Stimulated activated effector memory CD8-positive, alpha-beta T cell treated with anti-CD3 and anti-CD28 coated beads, Interleukin-12 subunit alpha, Interleukin-12 subunit beta, amount 100 ng/mL, for 72 hours (primary cell): ENCODE measurements around the gene TMEM239.

Experiments used
- ATAC-seq: fragments of 150-1000 bp; cut with Tn5 transposase; 2 replicates; pipeline ENCODE4 v1.10.0; 2021
- DNase-seq, 2 donors: peaks; one replicate each; pipeline ENCODE4 v3.0.0; 2021 to 2022; ENCODE audit warnings: low spot score in 2 of 2
- H3K27ac Mint-ChIP-seq: one replicate; pipeline ENCODE4 v1.8.0; 2022; ENCODE audit warnings: mild to moderate bottlenecking, mixed read lengths
- H3K36me3 Mint-ChIP-seq: one replicate; pipeline ENCODE4 v1.8.0; 2022; ENCODE audit warnings: mild to moderate bottlenecking, mixed read lengths
- H3K4me1 Mint-ChIP-seq: one replicate; pipeline ENCODE4 v1.8.0; 2022; ENCODE audit warnings: mixed read lengths
- H3K4me3 Mint-ChIP-seq: one replicate; pipeline ENCODE4 v1.8.0; 2022; ENCODE audit warnings: mild to moderate bottlenecking, mixed read lengths
- H3K9me3 Mint-ChIP-seq: one replicate; pipeline ENCODE4 v1.8.0; 2022; ENCODE audit warnings: mixed read lengths

TMEM239 gene

DNA sequence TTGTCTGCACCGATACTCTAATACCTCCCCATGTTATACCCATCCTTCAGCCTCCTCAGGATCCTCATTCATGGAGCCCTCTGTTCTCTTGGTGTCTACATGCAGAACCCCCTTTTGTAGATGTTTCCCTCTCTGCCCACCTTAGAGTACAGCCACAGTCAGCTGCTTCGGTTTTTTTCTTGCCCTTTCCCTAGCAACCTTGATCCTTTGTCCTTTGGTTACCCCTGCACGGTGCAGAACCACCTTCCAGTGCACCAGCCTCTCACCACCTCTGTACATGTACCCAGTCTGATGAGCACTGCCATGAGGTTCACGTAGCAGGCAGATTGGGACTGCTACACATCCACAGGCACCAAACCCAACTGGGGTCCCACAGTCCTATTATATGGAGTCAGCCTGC, 31.6 kb downstream of the TMEM239 start:
- Mint-ChIP-seq H3K9me3 (no peaks in the 10 kb centered on the region), H3K4me1 (peaks cover 34% of the 10 kb centered on the region), H3K27ac (peak overlapping the region; percentile 67), H3K4me3 (no peak overlapping the region), H3K36me3 (peaks cover 5% of the 10 kb centered on the region)
- ATAC-seq (no peak), DNase-seq (no peak)

- peak; percentile 57 for ATAC-seq
Observed at GRCh38 chr20:2849529-2849928, 33.4 kb downstream of the TMEM239 start.

DNA sequence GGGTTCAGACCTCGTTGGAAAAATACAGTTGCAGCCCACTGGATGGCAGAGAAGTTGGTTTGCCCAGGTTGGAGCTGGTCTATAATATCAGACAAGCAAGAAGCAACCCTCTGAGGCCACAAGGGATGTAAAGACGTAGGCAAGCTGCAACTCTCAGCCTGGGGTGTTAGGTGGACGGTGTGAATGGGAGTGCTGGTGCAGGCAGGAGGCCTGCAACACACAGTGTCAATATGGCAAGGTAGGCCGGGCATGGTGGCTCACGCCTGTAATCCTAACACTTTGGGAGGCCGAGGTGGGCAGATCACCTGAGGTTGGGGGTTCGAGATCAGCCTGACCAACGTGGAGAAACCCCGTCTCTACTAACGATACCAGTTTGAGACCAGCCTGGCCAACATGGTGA, 34.9 kb downstream of the TMEM239 start:
- Mint-ChIP-seq H3K27ac (no peak overlapping the region), H3K4me3 (no peak overlapping the region), H3K36me3 (no peaks in the 10 kb centered on the region), H3K9me3 (no peaks in the 10 kb centered on the region), H3K4me1 (peaks cover 24% of the 10 kb centered on the region)
- DNase-seq (no peak), ATAC-seq (no peak)

More at GRCh38 chr20:2849529-2849928, 33.4 kb downstream of the TMEM239 start:
- H3K9me3 Mint-ChIP-seq = no peaks in the 10 kb centered on the region
- H3K4me3 Mint-ChIP-seq = no peak overlapping the region
- H3K27ac Mint-ChIP-seq = no peak overlapping the region
- H3K36me3 Mint-ChIP-seq = no peaks in the 10 kb centered on the region
- peaks cover 33% of the 10 kb centered on the region for H3K4me1 Mint-ChIP-seq
- DNase-seq = no peak

- H3K9me3 Mint-ChIP-seq = no peaks in the 10 kb centered on the region
- no peaks in the 10 kb centered on the region for H3K36me3 Mint-ChIP-seq
- H3K4me1 Mint-ChIP-seq = peaks cover under 1% of the 10 kb centered on the region
- no peak overlapping the region for H3K27ac Mint-ChIP-seq
- ATAC-seq (no peak), DNase-seq (no peak)
- no peak overlapping the region for H3K4me3 Mint-ChIP-seq
Observed at GRCh38 chr20:2858591-2858990, 42.4 kb downstream of the TMEM239 start.

- no peaks in the 10 kb centered on the region for H3K9me3 Mint-ChIP-seq
- H3K4me3 Mint-ChIP-seq = no peak overlapping the region
- no peaks in the 10 kb centered on the region for H3K36me3 Mint-ChIP-seq
- H3K27ac Mint-ChIP-seq = no peak overlapping the region
- no peak for DNase-seq
- no peak for ATAC-seq
- H3K4me1 Mint-ChIP-seq = peaks cover 3% of the 10 kb centered on the region
Observed at GRCh38 chr20:2859330-2860121, 43.4 kb downstream of the TMEM239 start.

GRCh38 chr20:2864626-2865025, 48.5 kb downstream of the TMEM239 start:
- no peak for DNase-seq
- peaks cover 33% of the 10 kb centered on the region for H3K4me1 Mint-ChIP-seq
- H3K27ac Mint-ChIP-seq = peak overlapping the region; percentile 86
- no peak overlapping the region for H3K4me3 Mint-ChIP-seq
- H3K9me3 Mint-ChIP-seq = no peaks in the 10 kb centered on the region
- ATAC-seq = no peak
- peaks cover 6% of the 10 kb centered on the region for H3K36me3 Mint-ChIP-seq

DNA sequence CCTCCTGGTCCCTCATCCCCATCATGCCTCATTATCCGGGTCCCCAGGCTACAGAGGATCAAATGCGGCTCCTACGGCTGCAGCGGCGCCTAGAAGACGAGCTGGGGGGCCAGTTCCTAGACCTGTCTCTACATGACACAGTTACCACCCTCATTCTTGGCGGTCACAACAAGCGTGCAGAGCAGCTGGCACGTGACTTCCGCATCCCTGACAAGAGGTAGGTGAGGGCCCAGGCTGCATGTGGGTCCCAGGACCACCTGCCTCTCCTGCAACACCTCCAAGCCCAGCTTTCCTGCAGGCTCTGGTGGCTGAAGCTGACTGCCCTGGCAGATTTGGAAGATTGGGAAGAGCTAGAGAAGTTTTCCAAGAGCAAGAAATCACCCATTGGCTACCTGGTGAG, 48.9 kb downstream of the TMEM239 start:
- Mint-ChIP-seq H3K27ac (peak overlapping the region; percentile 86), H3K9me3 (no peaks in the 10 kb centered on the region), H3K4me1 (peaks cover 33% of the 10 kb centered on the region), H3K36me3 (peaks cover 6% of the 10 kb centered on the region), H3K4me3 (peak overlapping the region; percentile 55)
- DNase-seq (no peak), ATAC-seq (no peak)

- DNase-seq (peak in 1 of 2 donors; percentile 72), ATAC-seq (peak; percentile 82)
- H3K4me1 Mint-ChIP-seq = peaks cover 38% of the 10 kb centered on the region
- peak overlapping the region; percentile 86 for H3K27ac Mint-ChIP-seq
- H3K4me3 Mint-ChIP-seq = peak overlapping the region; percentile 55
- no peaks in the 10 kb centered on the region for H3K9me3 Mint-ChIP-seq
- peaks cover 6% of the 10 kb centered on the region for H3K36me3 Mint-ChIP-seq
Observed at GRCh38 chr20:2865630-2866029, 49.5 kb downstream of the TMEM239 start.

GRCh38 chr20:2866236-2866635, 50.1 kb downstream of the TMEM239 start:
- Mint-ChIP-seq H3K27ac (peak overlapping the region; percentile 86), H3K4me3 (peak overlapping the region; percentile 55), H3K4me1 (peaks cover 45% of the 10 kb centered on the region), H3K36me3 (peaks cover 10% of the 10 kb centered on the region), H3K9me3 (no peaks in the 10 kb centered on the region)
- ATAC-seq = peak; percentile 62
- DNase-seq = no peak

DNA sequence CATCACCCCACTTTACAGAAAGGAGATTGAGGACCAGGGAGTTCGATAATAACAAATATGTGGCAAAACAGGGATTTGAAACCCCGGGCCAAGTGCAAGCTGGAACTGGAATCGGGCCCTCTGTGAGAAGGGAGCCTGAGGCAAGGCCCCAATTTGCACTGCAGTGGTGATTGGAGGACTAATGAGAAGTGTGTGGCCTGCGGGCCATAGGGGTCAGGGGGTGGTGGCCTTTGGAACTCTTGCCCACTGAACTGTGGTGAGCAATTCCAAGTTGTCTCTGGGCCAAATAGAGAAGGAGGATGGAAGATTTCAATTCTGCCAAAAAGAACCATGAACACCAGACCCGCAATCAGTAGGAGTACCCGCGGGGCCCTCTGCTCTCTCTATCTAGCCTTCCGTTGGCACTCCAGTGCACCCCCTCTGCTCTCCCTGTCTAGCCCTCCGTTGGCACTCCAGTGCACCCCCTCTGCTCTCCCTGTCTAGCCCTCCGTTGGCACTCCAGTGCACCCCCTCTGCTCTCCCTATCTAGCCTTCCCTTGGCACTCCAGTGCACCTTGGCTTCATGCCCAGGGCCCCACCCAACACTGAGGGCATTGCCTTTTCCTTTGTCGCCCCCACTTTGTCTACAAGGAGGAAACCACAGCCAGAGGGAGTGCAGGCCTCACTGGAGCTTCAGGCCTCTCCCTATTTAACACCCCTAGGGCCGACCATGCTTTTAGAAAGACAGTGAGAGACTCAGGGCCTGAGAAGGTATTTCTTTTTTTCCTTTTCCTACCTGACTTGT, 51.1 kb downstream of the TMEM239 start:
- H3K36me3 Mint-ChIP-seq = peaks cover 18% of the 10 kb centered on the region
- H3K27ac Mint-ChIP-seq = peak overlapping the region; percentile 72
- H3K9me3 Mint-ChIP-seq = no peaks in the 10 kb centered on the region
- DNase-seq (no peak), ATAC-seq (no peak)
- H3K4me3 Mint-ChIP-seq = no peak overlapping the region
- H3K4me1 Mint-ChIP-seq = peaks cover 52% of the 10 kb centered on the region
